Muscle of leg (tissue), 11 donors: Measurements from ENCODE around the gene SUPT20HL1. TPM values are rescaled to one million over a fixed set of nuclear protein-coding genes. Genes with fewer than 3 reads are reported as not detected.
"Not testable (repeated sequence)": the region's sequence is repeated elsewhere in the genome, so short reads cannot be mapped to it uniquely, and the experiment has no call there.

Source experiments
- DNase-seq: peaks from one replicate; pipeline ENCODE4 v3.0.0; 2013
- H3K27ac ChIP-seq: one replicate; pipeline ENCODE4 v1.5.1; 2013; ENCODE audit warnings: mild to moderate bottlenecking, low read length, control low read depth
- H3K27me3 ChIP-seq: one replicate; pipeline ENCODE4 v1.6.1; 2013; ENCODE audit warnings: low read length; ENCODE audit not compliant: control insufficient read depth, insufficient read depth
- H3K36me3 ChIP-seq: one replicate; pipeline ENCODE4 v1.6.1; 2013; ENCODE audit warnings: low read length; ENCODE audit not compliant: control insufficient read depth, insufficient read depth
- H3K4me1 ChIP-seq: one replicate; pipeline ENCODE4 v1.6.1; 2013; ENCODE audit warnings: low read length; ENCODE audit not compliant: control insufficient read depth, insufficient read depth
- H3K4me3 ChIP-seq: one replicate; pipeline ENCODE4 v1.5.1; 2013; ENCODE audit warnings: low read length, control low read depth
- H3K9me3 ChIP-seq: replicated peaks from 2 replicates; pipeline ENCODE4 v1.6.1; 2013; ENCODE audit warnings: low read depth, low read length; ENCODE audit not compliant: control insufficient read depth
- WGBS: methylation state at CpG from one replicate; pipeline ENCODE4 v1.1.5; 2013; ENCODE audit warnings: missing lambda C conversion rate; ENCODE audit not compliant: insufficient coverage; 5-methylcytosine and 5-hydroxymethylcytosine counted together
- polyA plus RNA-seq, 8 donors: library from polyadenylated mRNA; unstranded; fragments of 120-200 nt; gene quantifications; one replicate each; pipeline versions ENCODE4 v1.2.1 to v1.2.3, GENCODE V29; 2013; ENCODE audit warnings: inconsistent platforms in 1 of 8, low replicate concordance in 1 of 8; ENCODE audit not compliant: insufficient read length in 8 of 8, insufficient read depth in 1 of 8
- total RNA-seq: library from RNA; stranded (reverse); fragments of 120-200 nt; gene quantifications from one replicate; pipeline ENCODE4 v1.2.4, GENCODE V29; 2013

SUPT20HL1 gene
- total and polyA plus RNA-seq, 9 donors, result 0.04 to 0.26 (median 0.08) TPM; not detected in 4

GRCh38 chrX:24376403-24376802, 16.0 kb downstream of the SUPT20HL1 start:
- H3K4me1 ChIP-seq, result no peaks in the 10 kb centered on the region
- no peak overlapping the region for H3K27ac ChIP-seq
- WGBS, result 92% methylated on average over 2 of the region's 3 CpGs
- H3K4me3 ChIP-seq, result no peak overlapping the region
- no peaks in the 10 kb centered on the region for H3K36me3 ChIP-seq
- DNase-seq, result no peak
- peaks cover 40% of the 10 kb centered on the region for H3K27me3 ChIP-seq
- H3K9me3 ChIP-seq, result no peaks in the 10 kb centered on the region

- no peak for DNase-seq
- H3K27ac ChIP-seq, result no peak overlapping the region
- H3K4me3 ChIP-seq, result no peak overlapping the region
- no peaks in the 10 kb centered on the region for H3K9me3 ChIP-seq
- WGBS, result no CpG with 5 or more reads among the region's 2 CpGs
- no peaks in the 10 kb centered on the region for H3K4me1 ChIP-seq
- H3K27me3 ChIP-seq, result peaks cover 32% of the 10 kb centered on the region
- no peaks in the 10 kb centered on the region for H3K36me3 ChIP-seq
Observed at GRCh38 chrX:24377195-24377594, 16.8 kb downstream of the SUPT20HL1 start.

- no peak for DNase-seq
- Histone ChIP-seq H3K9me3 (no peaks in the 10 kb centered on the region), H3K36me3 (no peaks in the 10 kb centered on the region), H3K4me3 (no peak overlapping the region), H3K27ac (no peak overlapping the region), H3K4me1 (no peaks in the 10 kb centered on the region), H3K27me3 (peaks cover 29% of the 10 kb centered on the region)
- WGBS, result no CpG with 5 or more reads among the region's 1 CpG
Observed at GRCh38 chrX:24377911-24378468, 17.6 kb downstream of the SUPT20HL1 start.

GRCh38 chrX:24378706-24379105, 18.3 kb downstream of the SUPT20HL1 start:
- DNase-seq, result no peak
- WGBS, result no CpG with 5 or more reads among the region's 6 CpGs
- Histone ChIP-seq H3K9me3 (no peaks in the 10 kb centered on the region), H3K4me1 (no peaks in the 10 kb centered on the region), H3K27ac (no peak overlapping the region), H3K36me3 (no peaks in the 10 kb centered on the region), H3K4me3 (no peak overlapping the region), H3K27me3 (peaks cover 25% of the 10 kb centered on the region)

- Histone ChIP-seq H3K27ac (no peak overlapping the region), H3K4me1 (no peaks in the 10 kb centered on the region), H3K9me3 (no peaks in the 10 kb centered on the region), H3K4me3 (no peak overlapping the region), H3K36me3 (no peaks in the 10 kb centered on the region), H3K27me3 (peaks cover 22% of the 10 kb centered on the region)
- DNase-seq, result no peak
- 67% methylated on average over 1 of the region's 9 CpGs for WGBS
Observed at GRCh38 chrX:24380262-24381187, 20.1 kb downstream of the SUPT20HL1 start.

GRCh38 chrX:24382315-24382714, 21.9 kb downstream of the SUPT20HL1 start:
- WGBS, result no CpG with 5 or more reads among the region's 5 CpGs
- H3K4me3 ChIP-seq, DNase-seq, H3K9me3 ChIP-seq, H3K27ac ChIP-seq, H3K36me3 ChIP-seq, H3K4me1 ChIP-seq: not testable (repeated sequence)
- H3K27me3 ChIP-seq, result peaks cover 21% of the 10 kb centered on the region

GRCh38 chrX:24387724-24388123, 27.3 kb downstream of the SUPT20HL1 start:
- WGBS, result 71% methylated on average over 1 of the region's 2 CpGs
- Histone ChIP-seq H3K4me1 (no peaks in the 10 kb centered on the region), H3K9me3 (no peaks in the 10 kb centered on the region), H3K27ac (no peak overlapping the region), H3K36me3 (no peaks in the 10 kb centered on the region), H3K4me3 (no peak overlapping the region), H3K27me3 (peaks cover 29% of the 10 kb centered on the region)
- no peak for DNase-seq

GRCh38 chrX:24391389-24391788, 30.9 kb downstream of the SUPT20HL1 start:
- DNase-seq, result no peak
- Histone ChIP-seq H3K27ac (no peak overlapping the region), H3K36me3 (no peaks in the 10 kb centered on the region), H3K9me3 (no peaks in the 10 kb centered on the region), H3K4me3 (no peak overlapping the region), H3K4me1 (peaks cover 2% of the 10 kb centered on the region), H3K27me3 (peaks cover 36% of the 10 kb centered on the region)
- WGBS, result 72% methylated on average over 4 of the region's 5 CpGs

GRCh38 chrX:24391843-24392242, 31.4 kb downstream of the SUPT20HL1 start:
- Histone ChIP-seq H3K27me3 (peaks cover 35% of the 10 kb centered on the region), H3K4me3 (no peak overlapping the region), H3K36me3 (no peaks in the 10 kb centered on the region), H3K27ac (no peak overlapping the region), H3K4me1 (peaks cover 2% of the 10 kb centered on the region), H3K9me3 (no peaks in the 10 kb centered on the region)
- no peak for DNase-seq
- WGBS, result 82% methylated on average over 3 of the region's 3 CpGs

- Histone ChIP-seq H3K4me1 (peaks cover 2% of the 10 kb centered on the region), H3K4me3 (no peak overlapping the region), H3K27me3 (peaks cover 36% of the 10 kb centered on the region), H3K9me3 (no peaks in the 10 kb centered on the region), H3K27ac (no peak overlapping the region), H3K36me3 (no peaks in the 10 kb centered on the region)
- 38% methylated on average over 4 of the region's 6 CpGs for WGBS
- peak; percentile 46 for DNase-seq
Observed at GRCh38 chrX:24392709-24393108, 32.3 kb downstream of the SUPT20HL1 start.
